Sigmoid colon (tissue), 4 donors: Measurements from ENCODE around the gene PARP14.

Source experiments
- EP300 ChIP-seq, 4 donors: sonication (generic); formaldehyde crosslinking; IDR thresholded peaks; one replicate each; pipeline ENCODE4 v1.6.1; 2017; ENCODE audit warnings: antibody characterized with exemption in 4 of 4
- TF ChIP-seq, protein P1 (sequence below), 4 experiments: fragments of 450-650 bp in 3 of 4; fragments of 200-600 bp in 1 of 4; IDR thresholded peaks; one replicate each; pipeline ENCODE4 v1.5.1; 2016 to 2019; ENCODE audit warnings: antibody characterized with exemption in 4 of 4, mild to moderate bottlenecking in 3 of 4, moderate library complexity in 2 of 4

DNA sequence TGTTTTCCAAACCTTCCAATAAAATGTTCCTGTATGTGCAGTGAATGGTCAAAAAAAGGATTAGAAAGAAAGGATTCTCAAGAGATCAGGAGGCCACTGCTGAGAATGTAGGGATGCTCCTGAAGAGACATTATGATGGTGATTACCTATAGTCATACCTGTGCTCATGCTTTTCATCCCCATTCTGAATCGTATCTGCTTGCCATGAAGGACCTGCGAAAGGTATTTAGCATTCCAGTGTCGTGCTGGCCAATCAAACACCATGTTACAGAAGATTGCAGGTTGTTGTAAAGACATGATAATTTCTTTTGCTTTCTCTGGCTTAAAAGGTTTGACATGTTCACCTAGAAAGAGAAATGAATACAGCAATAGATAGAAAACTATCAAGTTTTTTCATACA lies 96.9 kb downstream of the PARP14 start:
- no peak for TF ChIP-seq EP300 (IDR thresholded peaks at IDR 0.05)
- TF ChIP-seq, protein P1, sequence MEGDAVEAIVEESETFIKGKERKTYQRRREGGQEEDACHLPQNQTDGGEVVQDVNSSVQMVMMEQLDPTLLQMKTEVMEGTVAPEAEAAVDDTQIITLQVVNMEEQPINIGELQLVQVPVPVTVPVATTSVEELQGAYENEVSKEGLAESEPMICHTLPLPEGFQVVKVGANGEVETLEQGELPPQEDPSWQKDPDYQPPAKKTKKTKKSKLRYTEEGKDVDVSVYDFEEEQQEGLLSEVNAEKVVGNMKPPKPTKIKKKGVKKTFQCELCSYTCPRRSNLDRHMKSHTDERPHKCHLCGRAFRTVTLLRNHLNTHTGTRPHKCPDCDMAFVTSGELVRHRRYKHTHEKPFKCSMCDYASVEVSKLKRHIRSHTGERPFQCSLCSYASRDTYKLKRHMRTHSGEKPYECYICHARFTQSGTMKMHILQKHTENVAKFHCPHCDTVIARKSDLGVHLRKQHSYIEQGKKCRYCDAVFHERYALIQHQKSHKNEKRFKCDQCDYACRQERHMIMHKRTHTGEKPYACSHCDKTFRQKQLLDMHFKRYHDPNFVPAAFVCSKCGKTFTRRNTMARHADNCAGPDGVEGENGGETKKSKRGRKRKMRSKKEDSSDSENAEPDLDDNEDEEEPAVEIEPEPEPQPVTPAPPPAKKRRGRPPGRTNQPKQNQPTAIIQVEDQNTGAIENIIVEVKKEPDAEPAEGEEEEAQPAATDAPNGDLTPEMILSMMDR (IDR thresholded peaks at IDR 0.05), result no peak
